Neural progenitor cell (in vitro differentiated cells): ENCODE measurements around the gene SHBG. TPM values are rescaled to one million over a fixed set of nuclear protein-coding genes. Genes with fewer than 3 reads are reported as not detected.

Experiments used
- DNase-seq: peaks from one replicate; pipeline ENCODE4 v3.0.0-alpha.2; 2016; ENCODE audit warnings: low spot score
- H2AFZ ChIP-seq: fragments of 200-600 bp; sonication (generic); replicated peaks from 2 replicates; pipeline ENCODE4 v1.6.1; 2016; ENCODE audit warnings: antibody characterized with exemption
- H3F3A ChIP-seq: fragments of 200-600 bp; sonication (generic); 2 replicates; pipeline ENCODE4 v1.6.1; 2016; ENCODE audit warnings: antibody characterized with exemption, low read depth
- H3K27ac ChIP-seq: fragments of 200-600 bp; sonication (generic); 2 replicates; pipeline ENCODE4 v1.5.1; 2016; ENCODE audit warnings: mild to moderate bottlenecking
- H3K27me3 ChIP-seq: fragments of 200-600 bp; sonication (generic); 2 replicates; pipeline ENCODE4 v1.6.1; 2016; ENCODE audit warnings: mild to moderate bottlenecking, moderate library complexity
- H3K36me3 ChIP-seq: fragments of 200-600 bp; sonication (generic); 2 replicates; pipeline ENCODE4 v1.5.1; 2016
- H3K4me1 ChIP-seq: fragments of 200-600 bp; sonication (generic); 2 replicates; pipeline ENCODE4 v1.6.1; 2016; ENCODE audit warnings: mixed run types
- H3K4me2 ChIP-seq: fragments of 200-600 bp; sonication (generic); 2 replicates; pipeline ENCODE4 v1.6.1; 2016
- H3K4me3 ChIP-seq: fragments of 200-600 bp; sonication (generic); 2 replicates; pipeline ENCODE4 v1.5.1; 2016
- H3K79me2 ChIP-seq: fragments of 200-600 bp; sonication (generic); 2 replicates; pipeline ENCODE4 v1.6.1; 2016; ENCODE audit warnings: low read depth
- H3K9ac ChIP-seq: fragments of 200-600 bp; sonication (generic); 2 replicates; pipeline ENCODE4 v1.6.1; 2016
- H3K9me3 ChIP-seq: fragments of 200-600 bp; sonication (generic); 2 replicates; pipeline ENCODE4 v1.5.1; 2016; ENCODE audit warnings: low read depth
- H4K20me1 ChIP-seq: fragments of 200-600 bp; sonication (generic); 2 replicates; pipeline ENCODE4 v1.6.1; 2016; ENCODE audit warnings: low read depth
- H3K27ac Mint-ChIP-seq: 3 replicates; pipeline ENCODE4 v1.8.0; 2021; ENCODE audit warnings: mixed read lengths
- H3K27me3 Mint-ChIP-seq: 2 replicates; pipeline ENCODE4 v1.8.0; 2022; ENCODE audit warnings: low read depth, mild to moderate bottlenecking, inconsistent platforms, moderate library complexity, mixed read lengths; ENCODE audit not compliant: insufficient read depth
- H3K36me3 Mint-ChIP-seq: 3 replicates; pipeline ENCODE4 v1.8.0; 2021; ENCODE audit warnings: mixed read lengths
- H3K4me1 Mint-ChIP-seq: 3 replicates; pipeline ENCODE4 v1.8.0; 2021; ENCODE audit warnings: mixed read lengths
- H3K4me3 Mint-ChIP-seq: 3 replicates; pipeline ENCODE4 v1.8.0; 2021; ENCODE audit warnings: mild to moderate bottlenecking, moderate library complexity, mixed read lengths
- H3K9me3 Mint-ChIP-seq: 3 replicates; pipeline ENCODE4 v1.8.0; 2020; ENCODE audit warnings: mixed read lengths
- CTCF ChIP-seq: fragments of 200-600 bp; sonication (generic); IDR thresholded peaks from 2 replicates; pipeline ENCODE4 v1.5.1; 2017; ENCODE audit warnings: antibody characterized with exemption, mild to moderate bottlenecking
- EZH2 ChIP-seq: fragments of 200-600 bp; sonication (generic); IDR thresholded peaks from 2 replicates; pipeline ENCODE4 v1.6.1; 2017; ENCODE audit warnings: antibody characterized with exemption, mild to moderate bottlenecking, moderate library complexity
- EZH2phosphoT487 ChIP-seq: fragments of 200-600 bp; sonication (generic); IDR thresholded peaks from 2 replicates; pipeline ENCODE4 v1.6.1; 2017; ENCODE audit warnings: antibody characterized with exemption
- total RNA-seq: library from RNA; depleted of rRNA; stranded (reverse); fragments of >200 nt; gene quantifications from 2 replicates; pipeline ENCODE4 v1.2.3, GENCODE V29; 2015; ENCODE audit warnings: low replicate concordance

Gene SHBG
- total RNA-seq, 1 donor from 2014 or later = not detected

DNA sequence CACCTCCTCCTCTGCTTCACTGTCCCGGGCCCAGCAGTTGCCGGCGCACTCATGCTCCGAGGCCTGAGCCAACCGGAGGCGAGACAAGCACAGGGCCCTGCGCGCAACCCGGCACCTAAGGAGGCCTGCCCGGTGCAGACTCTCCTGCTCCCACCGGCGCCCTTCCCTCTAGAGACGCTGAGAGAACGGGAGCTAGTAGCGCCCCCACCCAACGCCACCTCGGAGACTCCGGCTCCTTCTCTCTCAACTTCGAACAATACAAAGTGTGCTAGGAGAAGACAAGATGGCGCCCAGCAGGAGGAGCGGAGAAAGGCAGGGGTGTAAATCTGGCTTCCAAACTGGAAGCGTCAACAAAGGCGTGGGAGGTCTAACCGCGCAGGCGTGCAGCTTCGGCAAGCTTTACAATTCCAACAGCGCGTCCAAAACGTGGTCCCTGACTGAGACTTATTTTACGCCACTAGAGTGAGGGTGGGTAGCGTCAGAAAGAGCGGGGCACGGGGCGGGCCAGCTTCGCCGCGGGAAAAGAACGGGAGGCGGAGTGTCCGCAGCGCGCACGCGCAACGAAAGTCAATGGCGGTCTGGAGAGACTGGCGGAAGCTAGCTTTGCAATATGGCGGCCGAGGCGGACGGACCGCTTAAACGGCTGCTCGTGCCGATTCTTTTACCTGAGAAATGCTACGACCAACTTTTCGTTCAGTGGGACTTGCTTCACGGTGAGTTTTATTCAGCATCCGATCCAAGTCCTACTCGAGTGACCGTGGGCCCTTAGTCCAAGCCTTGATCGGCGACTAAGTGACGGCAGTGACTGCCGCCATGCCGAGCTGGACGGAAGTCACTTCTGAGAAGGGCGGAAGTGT lies 46.5 kb upstream of the SHBG start, which contains the start of gene MPDU1:
Gene MPDU1, plus strand, starts transcription at position 600 of the 857 bp plus-strand sequence. Its CDS starts 11 bp downstream, at position 611.
- no peaks in the 10 kb centered on the region for H3K9me3 Mint-ChIP-seq
- H3K27me3 Mint-ChIP-seq = peaks cover 15% of the 10 kb centered on the region
- Histone ChIP-seq H3K9me3 (no peaks in the 10 kb centered on the region), H3K4me3 (peak within 1 kb of the TSS; percentile 57), H3K27me3 (no peaks in the 10 kb centered on the region), H4K20me1 (peaks cover 8% of the 10 kb centered on the region), H3F3A (peaks cover 51% of the 10 kb centered on the region), H3K9ac (peak within 1 kb of the TSS; percentile 92), H3K4me2 (peak within 1 kb of the TSS; percentile 86), H3K79me2 (peaks cover 34% of the 10 kb centered on the region), H3K27ac (peak within 1 kb of the TSS; percentile 93), H3K36me3 (no peaks in the 10 kb centered on the region), H2AFZ (peak within 1 kb of the TSS; percentile 91), H3K4me1 (peaks cover 15% of the 10 kb centered on the region)
- peaks cover 38% of the 10 kb centered on the region for H3K4me1 Mint-ChIP-seq
- TF ChIP-seq CTCF = no peak
- TF ChIP-seq EZH2 = no peak
- TF ChIP-seq EZH2phosphoT487 = no peak
- DNase-seq = peak; percentile 98
- H3K4me3 Mint-ChIP-seq = peak within 1 kb of the TSS; percentile 100
- H3K27ac Mint-ChIP-seq = peak within 1 kb of the TSS; percentile 100
- peaks cover 16% of the 10 kb centered on the region for H3K36me3 Mint-ChIP-seq

DNA sequence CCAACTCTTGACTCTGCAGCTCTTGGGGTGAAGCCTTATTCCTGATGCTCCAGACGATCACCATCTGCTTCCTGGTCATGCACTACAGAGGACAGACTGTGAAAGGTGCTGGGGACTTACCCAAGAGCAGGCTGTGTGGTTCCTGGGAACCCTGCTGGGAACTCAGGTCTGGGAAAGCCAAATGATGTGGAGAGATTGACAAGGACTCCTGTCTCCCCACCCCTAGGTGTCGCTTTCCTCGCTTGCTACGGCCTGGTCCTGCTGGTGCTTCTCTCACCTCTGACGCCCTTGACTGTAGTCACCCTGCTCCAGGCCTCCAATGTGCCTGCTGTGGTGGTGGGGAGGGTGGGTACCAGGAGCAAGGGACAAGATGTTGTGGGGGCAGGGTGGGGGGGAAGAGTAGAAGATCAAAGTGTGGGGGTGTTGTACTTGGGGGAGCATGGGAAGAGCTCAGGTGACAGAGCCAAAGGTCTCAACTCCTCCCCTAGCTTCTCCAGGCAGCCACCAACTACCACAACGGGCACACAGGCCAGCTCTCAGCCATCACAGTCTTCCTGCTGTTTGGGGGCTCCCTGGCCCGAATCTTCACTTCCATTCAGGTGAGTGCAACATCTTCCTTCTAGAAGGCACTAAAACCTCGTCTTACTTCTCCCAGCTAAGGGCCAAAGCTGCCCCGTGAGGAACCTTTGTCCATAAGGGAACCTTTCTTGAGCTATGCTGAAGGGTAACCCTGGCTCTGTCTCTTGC lies 43.1 kb upstream of the SHBG start:
- Histone ChIP-seq H4K20me1 (peaks cover 5% of the 10 kb centered on the region), H3F3A (peaks cover 53% of the 10 kb centered on the region), H3K36me3 (no peaks in the 10 kb centered on the region), H3K4me2 (no peak overlapping the region), H3K4me1 (peaks cover 40% of the 10 kb centered on the region), H3K79me2 (peaks cover 41% of the 10 kb centered on the region), H3K27ac (no peak overlapping the region), H3K27me3 (no peaks in the 10 kb centered on the region), H3K9me3 (no peaks in the 10 kb centered on the region), H3K4me3 (no peak overlapping the region), H2AFZ (no peak overlapping the region), H3K9ac (no peak overlapping the region)
- DNase-seq = no peak
- no peak for TF ChIP-seq EZH2
- peak; percentile 16 for TF ChIP-seq CTCF
- no peak for TF ChIP-seq EZH2phosphoT487
- peaks cover 20% of the 10 kb centered on the region for H3K36me3 Mint-ChIP-seq
- peaks cover 17% of the 10 kb centered on the region for H3K27me3 Mint-ChIP-seq
- peaks cover 32% of the 10 kb centered on the region for H3K4me1 Mint-ChIP-seq
- H3K9me3 Mint-ChIP-seq = no peaks in the 10 kb centered on the region
- H3K27ac Mint-ChIP-seq = no peak overlapping the region
- no peak overlapping the region for H3K4me3 Mint-ChIP-seq

GRCh38 chr17:7587420-7588151 lies 42.3 kb upstream of the SHBG start:
- Histone ChIP-seq H3K9me3 (no peaks in the 10 kb centered on the region), H3K27ac (no peak overlapping the region), H3F3A (peaks cover 54% of the 10 kb centered on the region), H2AFZ (no peak overlapping the region), H3K79me2 (peaks cover 35% of the 10 kb centered on the region), H3K27me3 (no peaks in the 10 kb centered on the region), H3K9ac (no peak overlapping the region), H3K4me2 (no peak overlapping the region), H3K36me3 (no peaks in the 10 kb centered on the region), H3K4me1 (peaks cover 44% of the 10 kb centered on the region), H4K20me1 (peaks cover 5% of the 10 kb centered on the region), H3K4me3 (no peak overlapping the region)
- Mint-ChIP-seq H3K27me3 (peaks cover 17% of the 10 kb centered on the region), H3K9me3 (no peaks in the 10 kb centered on the region), H3K4me3 (no peak overlapping the region), H3K27ac (no peak overlapping the region), H3K36me3 (peaks cover 20% of the 10 kb centered on the region), H3K4me1 (peaks cover 25% of the 10 kb centered on the region)
- no peak for TF ChIP-seq EZH2
- TF ChIP-seq CTCF = no peak
- TF ChIP-seq EZH2phosphoT487 = no peak
- no peak for DNase-seq
